Prostate gland (tissue), 2 donors: ENCODE data around the gene SLC16A7.

Experiments used
- POLR2A ChIP-seq: fragments of 450-650 bp; IDR thresholded peaks from one replicate; pipeline ENCODE4 v1.6.1; 2016; ENCODE audit warnings: antibody characterized with exemption, mild to moderate bottlenecking
- TF ChIP-seq, protein P1 (sequence below), 4 experiments: fragments of 200-600 bp in 2 of 4; fragments of 450-650 bp in 2 of 4; sonication (generic) in 2 of 4; IDR thresholded peaks; 1 replicate in 3 of 4; 2 replicates in 1 of 4; pipeline ENCODE4 v1.5.1; 2016 to 2019; ENCODE audit warnings: antibody characterized with exemption in 4 of 4, mild to moderate bottlenecking in 2 of 4, moderate library complexity in 2 of 4

DNA sequence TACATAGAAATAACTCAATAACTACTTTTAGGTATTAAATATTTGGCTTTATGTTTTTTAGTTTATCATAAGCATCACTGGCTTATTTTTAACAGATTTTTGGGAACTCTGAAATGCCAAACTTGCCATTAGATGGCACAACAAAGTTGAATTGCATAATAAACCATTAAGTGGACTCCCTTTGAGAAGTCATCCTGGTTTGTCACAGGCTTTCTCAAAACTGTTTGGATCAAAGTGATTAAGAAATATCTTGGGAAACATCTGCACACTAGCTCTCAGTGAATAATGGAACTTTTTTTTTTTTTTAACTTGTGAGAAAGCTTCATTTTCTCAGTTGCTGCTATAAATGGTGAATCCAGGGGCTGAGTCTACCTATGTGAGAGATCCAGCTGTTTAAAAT, 4.3 kb downstream of the SLC16A7 start:
- TF ChIP-seq POLR2A: no peak
- TF ChIP-seq, protein P1, sequence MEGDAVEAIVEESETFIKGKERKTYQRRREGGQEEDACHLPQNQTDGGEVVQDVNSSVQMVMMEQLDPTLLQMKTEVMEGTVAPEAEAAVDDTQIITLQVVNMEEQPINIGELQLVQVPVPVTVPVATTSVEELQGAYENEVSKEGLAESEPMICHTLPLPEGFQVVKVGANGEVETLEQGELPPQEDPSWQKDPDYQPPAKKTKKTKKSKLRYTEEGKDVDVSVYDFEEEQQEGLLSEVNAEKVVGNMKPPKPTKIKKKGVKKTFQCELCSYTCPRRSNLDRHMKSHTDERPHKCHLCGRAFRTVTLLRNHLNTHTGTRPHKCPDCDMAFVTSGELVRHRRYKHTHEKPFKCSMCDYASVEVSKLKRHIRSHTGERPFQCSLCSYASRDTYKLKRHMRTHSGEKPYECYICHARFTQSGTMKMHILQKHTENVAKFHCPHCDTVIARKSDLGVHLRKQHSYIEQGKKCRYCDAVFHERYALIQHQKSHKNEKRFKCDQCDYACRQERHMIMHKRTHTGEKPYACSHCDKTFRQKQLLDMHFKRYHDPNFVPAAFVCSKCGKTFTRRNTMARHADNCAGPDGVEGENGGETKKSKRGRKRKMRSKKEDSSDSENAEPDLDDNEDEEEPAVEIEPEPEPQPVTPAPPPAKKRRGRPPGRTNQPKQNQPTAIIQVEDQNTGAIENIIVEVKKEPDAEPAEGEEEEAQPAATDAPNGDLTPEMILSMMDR (IDR thresholded peaks at IDR 0.05): no peak
